Measurements from ENCODE around the gene P4HB.

DNA sequence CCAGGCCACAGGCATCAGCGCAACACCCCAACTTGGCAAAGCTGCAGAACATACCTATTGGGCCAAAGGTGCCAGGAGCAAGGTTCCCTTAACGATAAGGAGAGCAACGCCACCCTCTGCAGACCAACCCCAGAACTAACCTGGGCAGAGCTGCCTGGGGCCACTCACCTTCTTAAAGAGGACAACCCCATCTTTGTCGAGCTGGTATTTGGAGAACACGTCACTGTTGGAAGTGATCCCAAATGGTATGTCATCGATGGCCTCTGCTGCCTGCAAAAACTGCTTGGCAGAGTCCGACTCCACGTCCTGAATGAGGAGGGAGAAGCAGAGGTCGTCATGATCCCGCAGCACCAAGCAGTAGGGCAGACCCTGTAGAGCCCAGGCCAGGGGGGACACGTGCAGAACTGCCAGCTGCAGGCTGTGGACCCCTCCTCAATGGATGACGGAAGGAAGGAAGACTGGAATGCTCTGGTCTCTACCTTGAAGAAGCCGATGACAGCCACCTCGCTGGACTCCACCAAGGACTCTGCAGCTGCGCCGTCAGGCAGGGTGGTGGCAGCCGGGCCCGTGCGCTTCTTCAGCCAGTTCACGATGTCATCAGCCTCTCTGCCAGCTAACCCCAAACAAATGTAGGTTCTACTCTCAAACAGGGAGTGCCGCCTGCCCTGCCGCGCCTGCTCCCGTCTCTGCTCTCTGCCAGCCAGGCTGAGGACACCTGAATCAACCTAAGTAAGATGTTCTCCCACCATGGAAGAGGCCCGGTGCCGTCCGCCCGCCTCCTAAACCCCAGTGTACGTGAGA, 5.2 kb downstream of the P4HB start:
- no peak for TF ChIP-seq BHLHE40 (IDR thresholded peaks at IDR 0.05; ENCODE audit: borderline replicate concordance in 1 of 2, low read depth in 2 of 2, low read length in 1 of 2)
- TF ChIP-seq, protein P1, sequence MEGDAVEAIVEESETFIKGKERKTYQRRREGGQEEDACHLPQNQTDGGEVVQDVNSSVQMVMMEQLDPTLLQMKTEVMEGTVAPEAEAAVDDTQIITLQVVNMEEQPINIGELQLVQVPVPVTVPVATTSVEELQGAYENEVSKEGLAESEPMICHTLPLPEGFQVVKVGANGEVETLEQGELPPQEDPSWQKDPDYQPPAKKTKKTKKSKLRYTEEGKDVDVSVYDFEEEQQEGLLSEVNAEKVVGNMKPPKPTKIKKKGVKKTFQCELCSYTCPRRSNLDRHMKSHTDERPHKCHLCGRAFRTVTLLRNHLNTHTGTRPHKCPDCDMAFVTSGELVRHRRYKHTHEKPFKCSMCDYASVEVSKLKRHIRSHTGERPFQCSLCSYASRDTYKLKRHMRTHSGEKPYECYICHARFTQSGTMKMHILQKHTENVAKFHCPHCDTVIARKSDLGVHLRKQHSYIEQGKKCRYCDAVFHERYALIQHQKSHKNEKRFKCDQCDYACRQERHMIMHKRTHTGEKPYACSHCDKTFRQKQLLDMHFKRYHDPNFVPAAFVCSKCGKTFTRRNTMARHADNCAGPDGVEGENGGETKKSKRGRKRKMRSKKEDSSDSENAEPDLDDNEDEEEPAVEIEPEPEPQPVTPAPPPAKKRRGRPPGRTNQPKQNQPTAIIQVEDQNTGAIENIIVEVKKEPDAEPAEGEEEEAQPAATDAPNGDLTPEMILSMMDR (IDR thresholded peaks at IDR 0.05 in 2 of 3, conservative IDR thresholded peaks at IDR 0.05 in 1 of 3; ENCODE audit: control insufficient read depth in 2 of 3, extremely low read depth in 1 of 3, insufficient read depth in 1 of 3, low read depth in 3 of 3, low read length in 3 of 3): 0 out of 6 replicates have a peak, but pooled peaks of 1 of the 3 experiments have one; percentile 2
- TF ChIP-seq NR2C2 (IDR thresholded peaks at IDR 0.05; ENCODE audit: borderline replicate concordance, control insufficient read depth, insufficient read length, low read depth): no peak
- no peak for TF ChIP-seq NBN (IDR thresholded peaks at IDR 0.05)
- TF ChIP-seq, protein P2, sequence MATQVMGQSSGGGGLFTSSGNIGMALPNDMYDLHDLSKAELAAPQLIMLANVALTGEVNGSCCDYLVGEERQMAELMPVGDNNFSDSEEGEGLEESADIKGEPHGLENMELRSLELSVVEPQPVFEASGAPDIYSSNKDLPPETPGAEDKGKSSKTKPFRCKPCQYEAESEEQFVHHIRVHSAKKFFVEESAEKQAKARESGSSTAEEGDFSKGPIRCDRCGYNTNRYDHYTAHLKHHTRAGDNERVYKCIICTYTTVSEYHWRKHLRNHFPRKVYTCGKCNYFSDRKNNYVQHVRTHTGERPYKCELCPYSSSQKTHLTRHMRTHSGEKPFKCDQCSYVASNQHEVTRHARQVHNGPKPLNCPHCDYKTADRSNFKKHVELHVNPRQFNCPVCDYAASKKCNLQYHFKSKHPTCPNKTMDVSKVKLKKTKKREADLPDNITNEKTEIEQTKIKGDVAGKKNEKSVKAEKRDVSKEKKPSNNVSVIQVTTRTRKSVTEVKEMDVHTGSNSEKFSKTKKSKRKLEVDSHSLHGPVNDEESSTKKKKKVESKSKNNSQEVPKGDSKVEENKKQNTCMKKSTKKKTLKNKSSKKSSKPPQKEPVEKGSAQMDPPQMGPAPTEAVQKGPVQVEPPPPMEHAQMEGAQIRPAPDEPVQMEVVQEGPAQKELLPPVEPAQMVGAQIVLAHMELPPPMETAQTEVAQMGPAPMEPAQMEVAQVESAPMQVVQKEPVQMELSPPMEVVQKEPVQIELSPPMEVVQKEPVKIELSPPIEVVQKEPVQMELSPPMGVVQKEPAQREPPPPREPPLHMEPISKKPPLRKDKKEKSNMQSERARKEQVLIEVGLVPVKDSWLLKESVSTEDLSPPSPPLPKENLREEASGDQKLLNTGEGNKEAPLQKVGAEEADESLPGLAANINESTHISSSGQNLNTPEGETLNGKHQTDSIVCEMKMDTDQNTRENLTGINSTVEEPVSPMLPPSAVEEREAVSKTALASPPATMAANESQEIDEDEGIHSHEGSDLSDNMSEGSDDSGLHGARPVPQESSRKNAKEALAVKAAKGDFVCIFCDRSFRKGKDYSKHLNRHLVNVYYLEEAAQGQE (IDR thresholded peaks at IDR 0.05; ENCODE audit: low read depth, low read length): no peak
- TF ChIP-seq POLR2A (IDR thresholded peaks at IDR 0.05; ENCODE audit: low read depth, low read length): peak; percentile 39; the same call in 1 of the 2 replicates
- TF ChIP-seq HDAC6 (IDR thresholded peaks at IDR 0.05; ENCODE audit: unreplicated experiment): no peak
- no peak; the same call in 1 of the 2 replicates for TF ChIP-seq POLR2AphosphoS5 (IDR thresholded peaks at IDR 0.05; ENCODE audit: low read length)
- TF ChIP-seq EZH2 (IDR thresholded peaks at IDR 0.05; ENCODE audit: borderline replicate concordance, control insufficient read depth, low read depth, low read length): no peak
- no peak for TF ChIP-seq SIN3A (IDR thresholded peaks at IDR 0.05; ENCODE audit: low read depth, low read length)
- no peak for TF ChIP-seq TCF12 (IDR thresholded peaks at IDR 0.05; ENCODE audit: low read depth, low read length)
- TF ChIP-seq EP300 (IDR thresholded peaks at IDR 0.05; ENCODE audit: borderline replicate concordance in 1 of 2, control insufficient read depth in 1 of 2, low read depth in 2 of 2, low read length in 2 of 2): no peak
- no peak for TF ChIP-seq IRF4 (IDR thresholded peaks at IDR 0.05; ENCODE audit: low read depth, low read length)
- TF ChIP-seq, protein P3, sequence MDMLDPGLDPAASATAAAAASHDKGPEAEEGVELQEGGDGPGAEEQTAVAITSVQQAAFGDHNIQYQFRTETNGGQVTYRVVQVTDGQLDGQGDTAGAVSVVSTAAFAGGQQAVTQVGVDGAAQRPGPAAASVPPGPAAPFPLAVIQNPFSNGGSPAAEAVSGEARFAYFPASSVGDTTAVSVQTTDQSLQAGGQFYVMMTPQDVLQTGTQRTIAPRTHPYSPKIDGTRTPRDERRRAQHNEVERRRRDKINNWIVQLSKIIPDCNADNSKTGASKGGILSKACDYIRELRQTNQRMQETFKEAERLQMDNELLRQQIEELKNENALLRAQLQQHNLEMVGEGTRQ (IDR thresholded peaks at IDR 0.05; ENCODE audit: borderline replicate concordance, low read depth, low read length): no peak
